Measurements from ENCODE around the gene OLFML1.

DNA sequence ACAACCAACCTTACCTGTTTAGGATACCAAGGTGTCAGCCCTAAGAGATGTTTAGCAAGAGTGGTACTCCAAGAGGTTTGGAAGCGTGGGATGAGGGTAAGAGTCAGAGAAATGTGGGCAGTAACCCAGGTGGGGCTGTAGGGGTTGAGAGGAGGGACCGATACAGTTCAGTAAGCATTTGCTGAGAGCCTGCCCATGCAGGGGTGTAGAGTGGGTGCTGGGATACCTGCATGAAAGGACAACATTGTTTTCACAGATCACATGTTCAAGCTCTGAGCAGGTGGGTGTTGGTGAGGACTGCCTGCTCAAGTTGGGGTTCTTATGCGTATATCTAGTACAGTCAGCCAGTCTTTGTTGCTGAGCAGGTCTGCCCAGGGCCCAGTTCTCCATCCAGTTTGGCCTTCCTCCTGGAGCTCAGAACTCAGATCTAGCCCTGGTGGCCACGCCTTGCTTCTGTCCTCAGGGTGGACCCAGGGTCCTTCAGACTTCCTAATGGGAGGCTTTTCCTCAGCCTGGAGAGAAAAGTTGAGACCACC, 43.3 kb downstream of the OLFML1 start:
- TF ChIP-seq CTCF (conservative IDR thresholded peaks at IDR 0.05) (no peak), ZFX (IDR thresholded peaks at IDR 0.05) (no peak)

Data from C4-2B (cell line).